NCI-H1105 treated with DMSO at 0.1 percent for 48 hours (cell line): ENCODE data around the gene WNT5A.
A peak's percentile ranks its signal among the peaks of the same experiment; 100 is the strongest.

Experiments
- DNase-seq: peaks from one replicate; lab custom pipeline; 2025; lab: John Stamatoyannopoulos, UW

WNT5A gene

DNA sequence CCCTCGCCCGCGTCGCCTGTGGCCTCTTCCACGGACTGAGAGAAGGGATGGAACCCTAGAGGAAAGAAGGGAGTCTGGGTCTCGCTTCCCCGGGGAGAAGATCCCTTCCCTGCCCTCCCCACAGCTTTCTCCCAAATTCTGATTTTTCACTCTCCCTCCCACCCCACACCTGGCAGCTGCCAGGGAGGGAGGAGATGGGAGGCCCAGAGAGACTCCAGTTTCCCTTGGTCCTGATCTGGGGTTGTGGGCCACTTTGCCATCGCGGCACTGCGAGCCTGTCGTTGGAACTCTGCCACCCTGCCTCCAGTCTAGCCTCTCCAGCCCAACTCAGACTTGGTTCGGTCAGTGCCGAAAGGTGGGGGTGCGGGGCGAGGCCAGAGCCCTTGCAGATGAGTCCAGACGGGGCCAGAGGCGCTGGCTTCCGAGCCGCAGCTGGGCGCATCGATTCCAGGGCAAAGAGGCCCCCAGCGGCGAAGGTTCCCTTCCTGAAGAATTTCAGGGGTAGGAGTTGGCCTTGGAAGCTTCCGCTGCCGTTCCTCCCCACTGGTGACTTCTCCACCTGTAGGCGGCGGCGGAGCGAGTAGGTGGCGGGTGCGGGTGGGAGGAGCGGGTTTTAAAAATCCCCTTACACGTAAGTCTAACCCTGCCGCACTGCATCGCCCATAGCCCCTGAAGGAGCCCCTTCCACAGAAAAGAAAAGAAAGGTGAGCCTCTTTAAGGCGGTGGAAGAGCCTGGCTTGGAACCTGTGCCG, 5.2 kb downstream of the WNT5A start:
- no peak for DNase-seq

DNA sequence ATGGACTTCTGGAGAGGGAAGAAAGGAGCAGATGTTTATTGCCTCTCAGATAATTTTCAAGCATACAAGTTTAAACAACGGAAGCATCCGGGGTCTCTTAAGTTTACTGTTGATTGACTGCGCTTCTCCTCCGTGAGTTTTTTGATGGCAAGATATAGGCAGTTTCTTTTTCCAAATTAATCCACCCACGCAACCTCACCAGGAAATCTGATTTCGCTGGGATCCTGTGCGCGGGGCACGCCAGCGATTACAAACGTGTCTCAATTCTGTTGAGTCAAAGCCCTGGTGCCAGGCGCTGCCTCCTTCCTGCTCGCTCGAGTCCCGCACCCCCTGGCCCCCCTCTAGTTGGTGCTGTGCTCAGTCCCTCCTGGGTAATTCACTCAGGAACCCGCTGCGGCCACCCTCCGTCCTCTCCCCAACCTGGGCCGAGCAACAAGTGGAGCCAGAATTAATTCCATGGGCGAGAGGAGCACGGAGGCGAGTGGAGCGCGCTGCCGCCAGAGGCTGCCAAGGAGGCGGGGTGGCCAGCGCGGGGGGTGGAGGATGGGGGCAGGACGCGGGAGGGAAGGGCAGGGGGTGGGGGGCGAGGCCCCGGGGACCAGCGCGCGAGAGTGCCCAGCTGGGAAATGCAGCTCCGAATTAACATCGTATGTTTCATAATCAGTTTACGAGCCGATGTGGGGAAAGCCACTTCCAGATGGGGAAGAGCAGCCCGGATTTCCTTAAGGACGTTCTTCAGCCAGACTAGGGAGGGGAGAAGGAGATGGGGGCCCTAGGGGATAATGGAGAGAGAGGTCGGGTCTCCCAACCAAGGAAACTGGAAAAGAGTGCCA, 6.0 kb downstream of the WNT5A start:
- peak; percentile 16 for DNase-seq

DNA sequence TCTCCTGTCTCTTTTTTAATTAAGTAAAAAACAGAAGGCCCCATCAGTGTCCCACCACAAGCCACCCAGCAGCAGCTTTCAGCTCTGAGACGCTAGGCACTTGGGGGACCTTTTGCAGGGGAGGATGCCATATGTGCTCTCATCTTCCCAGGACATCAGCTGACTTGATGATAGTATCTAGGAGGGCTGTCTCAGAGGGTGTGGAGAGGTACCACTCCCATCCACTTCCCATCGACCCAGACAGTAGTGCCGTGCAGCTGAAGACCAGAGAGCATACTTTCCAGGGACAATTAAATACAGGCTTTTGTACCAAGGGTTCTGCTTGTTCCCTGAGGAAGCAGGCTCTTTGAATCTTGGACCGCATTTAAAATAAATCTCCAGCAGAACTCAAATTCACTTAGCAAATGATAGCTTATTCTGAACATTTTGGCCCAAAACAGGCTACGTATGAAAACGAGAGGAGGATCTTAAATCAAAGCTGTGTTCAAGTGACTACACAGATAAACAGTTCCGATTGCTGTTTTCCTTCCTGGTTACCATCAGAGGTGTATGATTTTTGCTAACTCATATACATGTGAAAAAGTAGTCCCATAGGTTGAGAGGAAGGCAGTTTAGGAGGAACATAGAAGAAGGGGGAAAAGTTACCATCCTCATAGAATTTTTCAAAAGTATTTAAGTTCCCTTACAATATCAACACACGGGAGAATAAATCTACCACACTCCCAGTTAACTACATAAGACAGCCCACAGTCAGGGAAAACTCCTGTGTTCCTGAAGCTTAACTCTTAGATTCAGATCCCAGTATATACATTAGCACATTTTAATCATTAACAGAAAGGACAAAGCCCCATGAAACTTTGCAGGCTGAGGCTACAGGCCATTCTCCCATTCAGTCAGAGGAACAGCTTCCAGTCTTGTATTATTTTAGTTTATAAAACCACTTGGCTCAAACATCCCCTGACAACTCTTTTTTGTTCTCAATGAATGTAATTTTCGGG, 9.5 kb downstream of the WNT5A start:
- DNase-seq, result no peak

DNA sequence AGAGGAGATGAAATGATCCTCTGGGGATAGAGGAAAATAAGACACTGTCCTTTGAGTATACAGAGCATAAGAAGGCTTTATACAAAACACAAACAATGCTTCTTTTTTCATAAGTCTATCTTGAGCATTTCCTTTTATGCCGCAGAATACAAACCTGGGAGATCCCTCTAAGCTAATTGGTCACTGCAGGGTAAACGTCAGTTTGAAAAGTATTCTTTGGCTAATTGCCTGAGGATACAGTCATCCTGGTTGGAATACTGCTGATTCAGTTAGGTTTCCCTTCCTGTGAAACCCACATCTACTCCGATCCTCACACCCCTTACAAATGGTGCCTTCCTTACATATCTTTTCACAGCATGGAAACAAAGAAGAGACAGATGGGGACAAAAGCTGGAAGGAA, 10.6 kb downstream of the WNT5A start:
- no peak for DNase-seq

DNA sequence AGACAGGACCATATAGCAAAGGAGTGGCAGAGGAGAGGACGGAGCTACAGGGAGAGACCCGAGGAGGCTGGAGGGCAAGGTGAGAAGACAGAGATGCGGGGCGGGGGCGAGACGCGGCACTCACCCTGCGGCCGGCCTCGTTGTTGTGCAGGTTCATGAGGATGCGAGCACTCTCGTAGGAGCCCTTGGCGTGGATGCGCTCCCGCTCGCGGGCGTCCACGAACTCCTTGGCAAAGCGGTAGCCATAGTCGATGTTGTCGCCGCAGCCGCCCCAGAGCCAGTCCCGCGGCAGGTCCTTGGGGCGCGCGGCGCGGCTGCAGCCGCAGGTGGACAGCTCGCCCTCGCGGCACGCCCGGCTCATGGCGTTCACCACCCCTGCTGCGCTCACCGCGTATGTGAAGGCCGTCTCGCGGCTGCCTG, 12.9 kb downstream of the WNT5A start:
- no peak for DNase-seq

DNA sequence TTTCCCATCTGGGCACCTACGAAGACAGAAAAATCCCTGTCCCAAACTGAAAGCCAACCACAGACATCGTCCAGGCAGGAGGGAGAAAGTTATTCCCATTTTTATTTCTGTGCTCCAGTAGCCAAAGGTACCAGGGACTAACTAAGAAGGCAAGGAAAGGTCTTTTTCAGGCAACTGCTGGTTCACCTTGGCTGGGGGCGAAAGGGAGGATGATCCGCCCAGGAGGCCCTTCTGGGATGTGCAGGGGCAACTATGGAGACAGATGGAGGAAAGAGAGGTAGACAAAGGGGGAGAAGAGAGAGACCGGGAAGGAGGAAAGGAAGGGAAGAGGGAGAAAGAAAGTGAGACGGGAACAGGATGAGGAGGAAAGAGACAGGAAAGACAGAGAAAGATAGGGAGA, 13.3 kb downstream of the WNT5A start:
- DNase-seq, result no peak

DNA sequence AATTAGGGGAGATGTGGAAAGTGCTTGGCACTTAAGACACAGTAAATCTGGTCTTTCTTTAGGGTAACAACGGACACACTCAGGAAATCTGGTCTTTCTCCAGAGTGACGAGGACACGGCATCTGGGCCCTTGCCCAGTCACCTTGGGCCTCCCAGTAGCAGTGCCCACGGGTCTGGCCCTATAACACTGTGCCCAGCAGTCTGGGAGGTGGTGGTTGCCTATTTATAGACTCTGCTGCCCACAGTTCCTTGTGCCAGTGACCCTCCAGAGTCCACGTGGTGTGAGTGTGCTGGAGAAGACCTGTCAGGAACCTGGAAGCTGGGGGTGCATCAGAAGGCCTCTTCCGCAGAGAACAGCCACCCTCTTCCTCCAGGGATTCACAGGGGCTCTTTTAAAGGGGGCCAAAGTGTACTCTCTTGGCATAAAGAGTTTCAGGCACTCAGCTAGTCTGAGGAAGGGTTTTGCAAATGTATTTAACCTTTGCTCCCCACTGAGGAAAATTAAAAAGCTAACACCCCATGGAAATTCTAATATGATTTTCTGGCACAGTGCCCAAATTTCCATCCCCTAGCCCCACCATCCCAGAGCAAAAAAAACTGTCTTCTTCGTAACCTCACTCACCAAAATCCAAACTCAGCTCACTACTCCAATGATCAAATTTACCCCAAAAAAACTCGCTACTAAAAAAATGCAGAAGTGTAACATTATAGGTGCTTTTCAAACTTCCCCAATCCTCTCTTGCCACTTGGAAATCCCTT, 15.4 kb downstream of the WNT5A start:
- DNase-seq, result no peak

DNA sequence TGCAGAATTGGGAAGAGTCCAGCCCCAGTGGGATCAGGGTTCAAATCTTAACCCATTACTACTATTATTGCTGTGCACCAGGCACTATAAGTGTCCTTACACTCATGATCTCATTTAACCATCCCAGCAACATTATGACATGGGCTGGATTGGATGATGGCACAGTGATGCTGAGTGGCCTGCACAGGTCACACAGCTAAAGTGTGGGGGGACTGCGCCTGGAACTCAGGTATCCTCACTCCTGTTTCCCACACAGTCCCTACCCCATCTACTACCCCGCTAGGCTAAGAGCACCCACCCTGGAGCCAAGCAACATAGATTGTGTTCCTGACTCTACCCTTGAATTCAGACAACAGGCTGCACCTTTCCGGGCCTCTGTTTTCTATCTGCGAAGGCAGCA, 16.0 kb downstream of the WNT5A start:
- no peak for DNase-seq

DNA sequence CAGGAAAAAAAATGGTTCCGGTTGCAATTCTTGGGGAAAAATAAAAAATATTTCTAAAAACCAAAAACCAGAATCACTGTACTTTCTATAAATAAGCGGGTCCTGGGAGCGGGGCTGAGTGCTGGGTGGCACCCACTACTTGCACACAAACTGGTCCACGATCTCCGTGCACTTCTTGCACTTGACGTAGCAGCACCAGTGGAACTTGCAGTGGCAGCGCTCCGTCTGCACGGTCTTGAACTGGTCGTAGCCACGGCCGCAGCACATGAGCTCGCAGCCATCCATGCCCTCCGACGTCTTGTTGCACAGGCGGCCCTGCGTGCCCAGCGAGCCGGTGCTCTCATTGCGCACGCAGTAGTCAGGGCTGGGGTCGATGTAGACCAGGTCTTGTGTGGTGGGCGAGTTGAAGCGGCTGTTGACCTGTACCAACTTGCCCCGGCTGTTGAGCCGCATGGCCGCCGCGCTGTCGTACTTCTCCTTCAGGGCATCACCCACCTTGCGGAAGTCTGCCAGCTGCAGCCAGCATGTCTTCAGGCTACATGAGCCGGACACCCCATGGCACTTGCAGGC, 17.1 kb downstream of the WNT5A start:
- no peak for DNase-seq

DNA sequence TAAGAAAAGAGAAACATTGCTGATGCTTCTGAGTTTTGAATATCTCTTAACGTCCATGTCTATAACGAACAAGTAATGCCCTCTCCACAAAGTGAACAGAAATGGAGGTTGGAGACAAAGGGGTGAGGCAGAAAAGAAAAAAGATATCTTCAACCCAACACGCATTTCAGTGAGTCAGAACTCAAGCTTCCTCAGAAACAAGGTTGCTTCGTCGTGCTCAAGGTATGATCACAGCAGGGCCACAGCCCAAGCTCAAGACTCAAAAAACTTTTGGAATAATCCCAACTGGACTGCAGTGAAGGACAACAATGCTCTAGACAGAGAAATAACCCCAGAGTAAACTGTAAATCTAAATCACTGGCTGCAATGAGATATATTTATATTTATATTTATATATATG, 18.9 kb downstream of the WNT5A start:
- no peak for DNase-seq

DNA sequence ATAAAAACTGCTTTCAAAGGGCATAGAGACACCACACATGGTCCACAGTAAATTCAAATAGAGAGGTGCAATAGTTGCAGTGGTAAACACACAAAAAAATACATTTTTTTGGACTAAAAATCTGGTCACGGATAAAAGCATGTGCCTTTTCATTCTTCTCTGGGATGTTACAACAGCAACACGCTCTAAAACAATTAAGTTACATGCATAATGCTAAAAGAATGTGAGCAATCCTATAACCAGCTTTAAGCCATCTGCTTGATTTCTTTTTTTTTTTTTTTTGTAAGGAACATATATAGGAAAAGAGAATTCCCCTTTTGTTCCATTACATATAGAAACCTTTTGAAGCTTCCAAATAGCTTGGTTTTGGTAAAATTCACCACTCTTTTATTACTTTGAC, 20.0 kb downstream of the WNT5A start:
- DNase-seq, result no peak

DNA sequence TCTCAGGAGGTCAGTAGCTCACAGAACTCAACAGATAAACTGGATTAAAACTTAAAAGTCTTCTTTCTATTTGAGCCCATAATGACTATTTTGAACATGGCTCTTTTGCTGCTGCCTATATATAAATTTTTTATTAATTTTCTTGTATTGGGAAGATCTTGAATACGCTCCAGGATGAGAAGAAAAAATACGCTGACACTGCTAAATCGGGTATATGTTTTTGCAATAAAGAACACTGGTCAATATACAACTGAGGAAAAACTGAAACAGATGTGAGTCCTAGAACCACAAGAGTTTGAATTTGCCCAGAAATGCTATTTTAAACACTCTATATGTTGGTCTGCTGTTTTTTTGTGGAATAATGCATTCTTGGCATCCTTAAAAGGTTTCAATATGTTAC, 20.6 kb downstream of the WNT5A start:
- DNase-seq, result no peak

DNA sequence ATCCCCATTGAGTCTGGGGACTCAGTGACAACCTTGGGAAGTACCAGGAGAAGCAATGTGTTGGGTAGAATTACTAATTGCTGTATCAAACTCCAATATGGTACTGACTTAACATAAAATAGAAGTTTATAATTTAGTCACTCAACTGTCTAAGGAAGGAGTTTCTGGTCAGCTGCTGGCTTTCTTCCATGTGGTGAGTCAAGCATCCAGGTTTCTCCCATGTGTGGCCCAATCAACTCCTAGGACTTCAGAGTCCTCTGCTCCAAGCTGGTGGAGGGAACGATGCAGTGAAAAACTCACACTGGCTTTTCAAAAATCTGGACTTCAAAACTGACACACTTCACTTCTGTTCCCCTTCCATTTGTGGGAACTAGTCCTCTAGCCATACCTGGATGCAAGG, 25.2 kb downstream of the WNT5A start:
- no peak for DNase-seq

DNA sequence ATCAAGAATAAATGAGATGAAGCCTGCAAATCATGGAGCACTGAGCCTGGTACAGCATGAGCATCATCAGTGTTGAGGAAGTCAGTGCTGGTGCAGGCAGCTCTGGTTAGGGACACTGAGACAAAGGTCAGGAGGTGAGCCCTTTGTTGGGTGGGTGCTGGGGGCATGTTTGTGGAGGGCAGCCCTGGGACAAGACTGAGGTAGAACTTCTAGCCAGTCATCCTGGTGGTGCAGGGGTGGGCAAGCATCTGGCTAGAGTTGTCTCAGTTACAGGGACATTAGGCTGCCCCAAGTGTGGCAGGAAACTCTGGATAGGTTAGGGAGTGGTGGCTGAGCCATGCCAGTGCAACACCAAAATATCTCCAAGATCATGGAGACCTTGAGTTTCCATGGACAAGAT, 27.3 kb downstream of the WNT5A start:
- no peak for DNase-seq

DNA sequence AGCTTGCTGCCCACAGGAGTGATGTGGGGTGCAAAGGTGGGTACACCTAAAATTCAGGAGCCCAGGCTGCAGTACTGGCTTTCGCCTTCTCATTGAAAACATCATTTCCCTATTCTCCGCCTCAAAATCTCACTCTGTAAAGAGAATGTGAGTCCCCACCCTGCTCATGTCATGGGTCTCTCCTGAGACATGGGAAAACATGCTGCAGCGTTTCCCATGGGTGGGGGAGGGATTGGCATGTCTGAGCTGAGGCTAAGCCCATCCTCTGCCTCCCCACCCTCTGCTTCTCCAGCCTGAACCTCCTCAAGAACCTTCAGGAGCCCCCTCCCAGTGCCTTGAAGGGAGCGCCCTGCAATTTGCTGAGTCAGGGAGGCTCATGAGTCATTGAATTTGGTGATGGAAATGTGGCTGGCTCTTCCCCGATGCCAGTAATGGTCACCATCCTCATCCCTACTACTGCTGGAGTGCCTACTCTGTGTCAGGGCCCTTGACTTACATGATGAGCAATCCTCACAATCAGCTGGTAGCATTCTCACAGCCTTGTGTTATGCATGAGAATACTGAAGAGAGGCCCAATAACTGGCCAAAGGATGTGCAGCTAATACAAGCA, 28.8 kb downstream of the WNT5A start:
- DNase-seq, result no peak

DNA sequence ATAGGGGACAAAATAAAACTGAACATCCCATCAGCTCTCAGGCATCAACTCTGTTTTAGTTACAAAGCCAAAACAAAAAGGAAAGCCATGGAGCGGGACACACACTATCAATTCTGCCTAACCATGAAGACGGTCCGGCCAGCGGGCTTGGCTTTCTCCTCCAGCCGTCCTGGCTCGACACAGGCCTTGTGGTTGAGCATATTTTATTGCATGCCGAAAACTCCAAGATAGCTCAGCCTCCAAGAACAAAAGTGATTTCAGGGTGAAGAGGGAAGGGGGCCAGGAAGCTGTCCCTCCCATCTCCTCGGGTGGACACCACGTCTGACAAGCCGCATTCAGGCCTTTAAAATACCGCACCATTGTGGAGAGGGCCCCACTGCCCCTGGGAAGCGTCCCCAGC, 31.2 kb downstream of the WNT5A start:
- no peak for DNase-seq

DNA sequence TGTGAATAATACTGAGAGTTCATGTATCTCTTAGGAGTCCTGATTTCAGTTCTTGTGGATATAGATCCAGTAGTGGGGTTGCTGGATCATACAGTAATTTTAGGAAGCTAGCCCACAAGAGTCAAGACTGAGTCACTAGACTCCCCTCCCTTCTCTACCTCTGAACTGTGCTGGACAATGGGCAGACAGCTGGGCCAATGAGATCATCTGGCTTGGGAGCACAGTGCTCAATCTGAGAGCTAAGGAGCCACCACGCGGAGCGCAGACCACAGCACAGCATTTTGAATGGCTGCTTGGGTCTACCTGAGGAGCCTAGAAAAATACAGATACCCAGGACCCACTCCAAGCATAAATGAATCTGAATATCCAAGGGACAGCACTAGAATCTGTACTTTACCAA, 32.5 kb downstream of the WNT5A start:
- DNase-seq, result no peak

DNA sequence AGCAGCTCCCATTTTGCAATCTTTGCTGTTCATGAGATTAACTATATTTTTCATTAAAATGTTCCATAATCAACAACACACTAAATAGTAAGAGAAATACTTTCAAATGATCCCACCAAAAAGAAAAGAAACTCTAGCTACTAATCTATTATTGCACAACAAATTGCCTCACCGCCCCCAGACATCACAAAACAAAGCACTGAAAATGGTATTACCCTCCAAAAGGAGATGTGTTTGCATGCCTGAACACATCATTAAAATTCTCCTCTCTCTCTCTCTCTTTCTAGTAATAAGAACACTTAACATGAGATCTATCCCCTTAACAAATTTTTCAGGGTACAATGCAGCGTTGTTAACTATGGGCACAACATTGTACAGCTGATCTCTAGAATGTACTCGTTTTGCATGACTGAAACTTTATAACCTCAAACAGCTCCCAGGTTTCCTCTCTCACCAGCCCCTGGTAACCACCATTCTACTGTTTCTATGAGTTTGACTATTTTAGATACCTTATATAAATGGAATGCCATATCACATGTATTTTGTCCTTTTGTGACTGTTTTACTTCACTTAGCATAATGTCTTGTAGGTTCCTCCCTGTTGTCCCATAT, 33.1 kb downstream of the WNT5A start:
- DNase-seq, result no peak

DNA sequence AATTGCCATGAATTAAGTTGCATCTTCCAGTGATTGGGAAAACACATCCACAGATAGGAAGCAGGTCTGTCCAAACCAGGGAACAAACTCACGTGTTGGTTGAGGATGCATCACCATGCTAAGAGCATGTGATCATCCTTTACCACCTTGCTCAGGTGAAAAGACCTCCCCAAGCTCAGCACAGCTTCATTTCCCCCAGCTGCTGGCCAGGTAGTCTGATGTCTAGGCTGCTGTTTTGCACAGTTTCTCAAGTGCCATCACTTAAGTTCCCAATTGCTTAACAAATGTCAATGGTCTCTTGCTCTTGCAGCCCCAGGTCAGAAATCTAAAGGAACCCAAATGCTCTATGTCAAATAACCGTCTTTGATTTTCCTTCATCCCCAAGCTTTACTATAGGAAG, 34.2 kb downstream of the WNT5A start:
- DNase-seq, result no peak

DNA sequence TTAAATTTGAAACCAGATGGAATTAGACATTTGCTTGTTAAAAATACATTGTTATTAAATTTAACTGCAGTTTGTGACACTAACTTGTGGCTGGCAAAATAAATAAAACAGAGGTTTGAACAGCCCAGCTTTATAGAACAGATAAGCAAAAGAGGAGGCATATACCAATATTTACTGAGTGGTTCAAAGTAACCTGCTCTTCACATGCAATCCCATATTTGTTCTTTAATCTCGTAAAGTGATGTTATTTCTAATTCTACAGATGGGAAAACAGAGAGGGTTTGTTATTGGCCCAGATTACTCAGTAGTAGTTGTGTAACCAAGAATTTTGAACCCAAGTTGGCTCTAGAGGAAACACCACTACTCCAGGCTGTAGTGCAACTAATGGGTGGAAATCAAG, 37.6 kb downstream of the WNT5A start:
- DNase-seq, result no peak
